CD4-positive, alpha-beta T cell treated with Interleukin-6 at 100 ng/mL for 8 hours (primary cell): ENCODE data around the gene TP53AIP1.
A peak's percentile ranks its signal among the peaks of the same experiment; 100 is the strongest.

ENCODE experiments used
- DNase-seq: peaks from one replicate; pipeline ENCODE4 v3.0.0-alpha.2; 2020; ENCODE audit warnings: mixed read lengths, low spot score

TP53AIP1 gene

DNA sequence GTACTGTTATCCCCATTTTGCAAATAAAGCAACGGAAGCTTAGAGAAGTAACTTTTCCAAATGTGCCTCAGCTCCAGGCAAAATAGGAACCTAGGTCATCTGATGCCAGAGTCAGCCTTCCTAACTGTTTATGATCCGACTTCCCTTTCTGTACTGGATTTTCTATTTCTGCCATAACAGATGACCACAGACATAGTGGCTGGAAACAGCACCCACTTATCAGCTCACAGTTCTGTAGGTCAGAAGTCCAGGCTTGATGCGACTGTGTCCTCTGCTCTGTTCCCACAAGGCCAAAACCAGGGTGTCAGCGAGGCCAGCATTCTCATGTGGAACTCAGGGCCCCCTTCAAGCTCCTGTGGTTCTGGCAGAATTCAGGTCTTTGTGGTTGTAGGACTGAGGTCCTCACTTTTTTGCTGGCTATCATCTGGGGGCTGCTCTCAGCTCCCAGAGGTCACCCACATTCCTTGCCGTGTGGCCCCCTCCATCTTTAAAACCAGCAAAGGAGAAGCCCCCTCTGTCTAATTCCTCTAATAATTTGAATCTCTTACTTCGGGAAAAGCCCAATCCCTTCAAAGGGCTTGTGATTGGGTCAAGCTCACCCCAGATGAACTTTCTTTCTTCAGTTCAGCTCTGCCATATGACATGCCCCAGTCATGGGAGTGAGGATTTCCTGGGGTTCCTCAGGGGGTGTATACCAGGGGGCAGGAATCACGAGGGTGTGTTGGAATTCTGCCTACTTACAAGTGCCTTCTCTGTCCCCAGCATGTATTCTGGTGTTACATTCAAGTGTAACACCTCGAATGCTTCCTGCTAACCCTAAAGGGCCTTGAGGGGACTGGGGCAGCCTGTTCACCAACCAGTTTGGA is 36.3 kb downstream of the TP53AIP1 start:
- DNase-seq, result no peak

DNA sequence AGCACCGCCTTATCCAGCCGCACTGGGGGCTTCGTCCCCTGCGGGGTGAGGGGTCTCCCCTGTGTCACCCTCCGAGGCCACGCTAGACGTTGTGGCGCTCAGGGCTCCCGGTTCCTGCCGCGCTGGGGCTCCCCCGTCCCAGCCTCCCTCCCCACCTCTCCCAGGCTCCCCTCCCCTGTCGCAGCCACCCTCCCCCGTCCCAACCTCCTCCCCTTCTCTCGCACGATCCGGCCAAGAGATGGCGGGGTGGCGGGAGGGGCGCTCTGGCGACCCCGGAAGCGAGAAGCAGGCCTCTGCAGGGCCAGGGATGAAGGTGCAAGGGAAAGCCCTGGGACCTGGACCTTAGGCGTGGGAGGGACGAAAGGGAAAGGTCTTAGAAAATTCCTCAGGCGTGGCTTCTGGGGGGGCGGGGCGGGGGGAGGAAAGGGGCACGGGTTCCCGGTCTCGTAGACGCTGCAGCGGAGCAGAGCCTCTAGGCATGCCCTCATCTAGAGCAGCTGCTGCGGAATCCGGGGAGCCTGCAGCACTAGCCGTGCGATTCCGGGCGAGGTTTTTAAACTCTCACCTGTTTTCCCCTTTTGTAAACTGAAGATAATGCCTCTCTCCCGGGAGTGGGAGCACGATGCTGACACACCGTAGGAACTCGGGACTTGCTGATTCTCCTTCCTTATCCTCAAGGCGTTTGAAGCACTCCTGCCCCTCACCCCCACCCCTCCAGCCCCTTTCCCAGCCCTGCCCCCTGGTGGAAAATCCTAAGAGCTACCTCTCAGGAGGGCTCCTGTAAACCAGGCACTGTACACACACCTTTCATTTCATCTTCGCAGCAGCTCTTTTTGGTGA is 37.1 kb downstream of the TP53AIP1 start:
- peak; percentile 29 for DNase-seq

DNA sequence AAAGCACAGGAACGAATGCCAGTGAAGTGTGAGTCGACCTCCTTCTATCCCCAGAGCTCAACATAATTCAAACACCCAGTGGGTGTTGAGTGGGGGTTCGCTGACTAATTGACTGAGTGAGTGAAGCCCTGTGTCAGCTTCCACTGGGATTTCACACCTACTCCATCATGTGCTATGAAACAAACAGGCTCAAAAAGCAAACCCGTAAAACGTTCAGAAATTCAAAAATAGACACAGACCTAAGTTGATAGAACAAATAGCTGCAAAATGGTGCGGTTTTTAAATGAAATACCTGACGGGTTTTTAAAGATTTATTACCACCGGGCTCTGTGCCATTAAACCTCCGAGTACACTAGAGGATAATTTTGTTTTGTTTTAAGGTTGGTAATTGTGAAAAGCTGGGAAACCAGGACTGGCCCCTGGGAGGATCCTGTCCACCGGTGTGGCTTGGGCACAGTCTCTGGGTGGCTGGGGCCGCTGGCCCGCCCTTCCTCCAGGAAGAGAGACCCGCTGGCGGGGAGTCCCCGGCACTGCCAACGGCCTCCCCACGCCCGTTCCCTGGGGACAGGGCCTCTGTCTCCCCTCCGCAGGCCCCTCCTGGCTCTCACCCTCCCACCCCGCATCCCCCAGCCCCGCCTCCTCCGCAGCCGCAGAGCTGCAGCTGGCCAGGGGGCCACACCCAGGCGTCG is 37.9 kb downstream of the TP53AIP1 start:
- no peak for DNase-seq

DNA sequence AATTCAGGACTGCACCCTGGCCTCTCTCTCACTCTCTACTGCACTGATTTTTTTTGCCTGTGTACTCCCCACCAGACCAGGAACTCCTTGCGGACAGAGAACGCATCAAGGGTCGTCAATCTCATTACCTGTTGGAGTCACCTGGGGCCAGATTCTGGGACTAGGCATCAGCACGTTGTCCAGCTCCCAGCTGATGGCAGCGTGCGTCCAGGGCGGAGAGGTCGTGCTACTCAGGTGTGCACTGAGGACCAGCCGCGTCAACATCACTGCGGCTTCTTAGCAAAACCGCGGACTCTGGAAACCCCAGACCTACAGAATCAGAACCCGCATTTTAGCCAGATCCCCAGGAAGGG is 38.4 kb downstream of the TP53AIP1 start:
- no peak for DNase-seq

DNA sequence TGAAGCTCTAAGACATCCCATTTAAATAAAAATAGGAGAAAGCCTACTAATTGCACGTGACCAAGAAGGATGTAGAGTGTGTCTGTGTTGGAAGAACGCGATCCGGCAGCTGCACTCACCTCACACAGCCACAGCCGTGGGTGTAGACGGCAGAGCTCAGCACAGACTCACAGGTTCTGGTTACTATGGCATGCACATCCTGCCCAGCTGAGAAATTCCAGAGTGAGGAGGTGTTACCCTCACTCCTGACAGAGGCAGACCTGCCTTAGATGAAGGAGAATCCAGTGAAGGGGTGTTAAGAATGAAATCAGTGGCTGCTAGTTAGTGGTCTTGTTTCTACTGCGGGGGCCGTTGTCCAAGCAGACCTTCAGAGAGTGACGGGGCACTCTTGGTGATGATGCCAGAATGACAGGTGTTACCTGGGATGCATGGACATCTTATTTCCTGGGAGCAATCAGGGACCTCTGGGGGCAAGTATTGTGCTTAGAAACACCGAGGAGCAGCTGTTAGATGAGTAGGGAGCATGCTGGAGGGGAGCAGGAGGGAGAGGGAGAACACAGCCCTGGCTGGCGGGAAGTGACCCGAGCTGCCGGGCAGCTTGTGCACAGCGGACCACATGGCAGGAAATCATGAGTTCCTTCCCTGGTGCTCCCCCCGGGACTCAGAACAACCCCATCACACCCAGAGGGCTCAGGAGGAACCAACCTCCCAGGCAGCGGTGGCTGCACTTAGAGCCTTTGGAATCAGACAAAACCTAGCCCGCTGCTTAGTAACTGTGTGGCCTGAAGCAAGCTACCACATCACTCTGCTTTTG is 39.2 kb downstream of the TP53AIP1 start:
- no peak for DNase-seq

DNA sequence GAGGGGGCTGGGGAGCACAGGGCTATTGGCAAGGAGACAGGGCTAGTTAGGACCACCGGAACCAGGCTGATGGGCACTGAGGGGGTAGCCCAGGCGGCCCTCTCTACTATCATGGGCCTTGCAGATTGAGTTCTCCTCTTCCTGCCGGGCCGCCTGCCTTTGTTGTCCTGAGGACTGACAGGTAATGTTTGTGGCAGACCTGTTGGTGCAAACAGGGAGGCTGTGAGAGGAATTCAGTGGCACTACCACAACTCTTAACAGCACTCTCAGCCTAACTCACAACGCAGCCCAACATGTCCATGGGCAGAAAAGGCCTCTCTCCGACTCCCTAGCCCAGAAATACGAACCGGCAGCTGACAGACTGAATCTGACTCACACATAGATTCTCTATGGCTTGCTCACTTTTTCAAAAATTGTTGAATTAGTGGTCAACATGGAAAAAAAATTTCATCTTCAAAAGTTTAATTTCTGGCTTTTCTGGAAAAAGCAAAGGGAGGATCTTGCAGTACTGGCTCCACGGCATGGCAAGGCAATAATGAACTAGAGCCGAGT is 40.1 kb downstream of the TP53AIP1 start:
- DNase-seq, result no peak

DNA sequence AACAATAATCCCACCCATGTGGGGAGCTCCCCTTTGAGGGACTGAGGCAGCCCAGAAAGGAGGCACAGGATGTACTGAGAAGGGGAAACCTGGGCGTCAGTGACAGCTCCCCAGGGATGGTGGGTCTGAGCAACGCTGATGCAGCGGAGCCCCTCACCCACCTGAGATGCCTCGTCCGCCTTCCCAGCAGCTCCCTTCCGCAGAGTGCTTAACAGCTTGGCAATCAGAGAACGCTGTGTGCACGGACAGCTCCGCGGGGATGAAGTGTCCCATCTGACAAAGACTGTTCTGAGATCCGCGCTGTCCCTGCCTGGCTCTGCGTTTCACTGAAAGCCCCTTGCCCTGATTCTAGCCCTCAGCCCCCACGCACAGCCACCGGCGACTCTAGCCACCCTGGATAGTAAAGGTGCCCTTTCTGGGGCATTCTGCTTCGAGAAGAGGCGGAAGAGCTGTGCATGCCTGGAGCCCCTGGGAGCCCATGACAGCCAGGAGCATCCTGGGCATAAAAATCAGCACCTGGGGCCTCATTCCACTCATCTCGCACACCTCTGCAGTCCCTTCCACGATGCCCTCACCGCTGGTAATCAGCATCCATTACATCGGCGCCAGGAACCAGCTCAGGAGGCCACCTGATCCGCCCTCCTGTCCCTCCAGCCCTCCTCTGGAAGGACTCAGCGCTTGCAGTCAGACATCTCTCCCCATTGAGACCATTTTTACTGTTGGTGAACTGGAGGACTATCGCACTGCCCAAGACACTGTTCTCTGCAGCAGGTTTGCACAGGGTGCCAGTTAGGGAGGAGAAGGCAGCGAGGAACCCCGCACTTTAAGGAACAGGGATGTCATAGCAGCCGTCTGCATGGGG is 40.8 kb downstream of the TP53AIP1 start:
- DNase-seq, result no peak

DNA sequence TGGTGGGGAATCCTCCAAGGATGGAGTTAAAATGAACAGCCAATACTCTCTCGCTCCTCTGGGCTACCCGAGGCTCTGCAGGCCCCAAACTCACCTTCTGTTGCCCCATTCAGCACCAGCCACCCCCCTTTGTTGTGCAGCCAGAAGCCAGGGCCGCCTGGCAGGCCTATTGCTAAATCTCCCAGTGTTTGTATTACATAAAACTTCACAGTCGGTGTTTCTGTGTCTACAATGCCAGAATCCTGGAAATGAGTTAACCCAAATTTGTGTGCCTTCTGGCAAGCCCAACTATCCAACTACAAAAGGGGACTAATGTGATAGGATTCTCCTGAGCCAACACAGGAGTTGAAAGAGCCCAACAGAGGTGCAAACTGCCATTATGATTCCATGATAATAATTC is 42.2 kb downstream of the TP53AIP1 start:
- no peak for DNase-seq

DNA sequence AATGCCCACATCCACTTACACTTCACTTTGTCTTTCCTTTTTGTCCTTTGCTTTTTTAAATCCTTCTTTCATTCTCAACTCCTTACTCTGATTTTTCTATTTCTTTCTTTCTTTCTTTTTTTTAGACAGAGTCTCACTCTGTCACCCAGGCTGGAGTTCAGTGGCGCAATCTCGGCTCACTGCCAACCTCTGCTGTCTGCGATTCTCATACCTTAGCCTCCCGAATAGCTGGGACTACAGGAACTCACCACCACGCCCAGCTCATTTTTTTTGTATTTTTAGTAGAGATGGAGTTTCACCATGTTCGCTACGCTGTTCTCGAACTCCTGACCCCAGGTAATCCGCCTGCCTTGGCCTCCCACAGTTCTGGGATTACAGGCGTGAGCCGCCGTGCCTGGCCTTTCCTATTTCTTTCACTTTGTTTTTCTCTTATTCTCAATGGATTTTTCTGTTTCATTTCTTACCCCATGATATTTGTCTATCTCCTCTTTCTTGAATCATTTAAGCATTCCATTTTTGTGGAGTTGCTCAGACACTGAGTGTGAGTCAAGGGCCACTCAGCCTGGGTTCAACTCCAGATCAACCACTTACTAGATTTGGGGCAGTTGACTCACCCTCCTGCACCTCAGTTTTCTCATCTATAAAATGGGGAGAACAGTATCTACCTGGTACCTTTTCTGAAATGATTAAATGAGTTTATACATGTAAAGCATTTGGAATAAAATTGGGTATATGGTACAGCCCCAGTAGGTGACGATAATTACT is 43.9 kb downstream of the TP53AIP1 start:
- DNase-seq, result no peak

DNA sequence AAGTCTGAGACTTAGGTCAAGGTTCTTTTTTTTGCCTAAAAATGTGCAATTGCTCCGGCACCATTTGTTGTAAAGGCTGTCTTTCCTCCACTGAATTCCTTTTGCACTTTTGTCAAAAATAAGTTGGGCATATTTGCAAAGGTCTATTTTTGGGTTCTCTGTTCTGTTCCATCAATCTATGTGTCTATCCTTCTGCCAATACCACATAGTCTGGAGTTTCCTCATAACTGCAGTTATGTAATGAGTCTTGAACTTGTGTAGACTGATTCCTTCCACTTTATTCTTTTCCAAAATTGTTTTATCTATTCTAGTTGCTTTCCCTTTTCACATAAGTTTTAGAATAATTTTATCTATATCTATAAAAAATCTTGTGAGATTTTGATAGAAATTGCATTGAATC is 44.8 kb downstream of the TP53AIP1 start:
- DNase-seq, result no peak

DNA sequence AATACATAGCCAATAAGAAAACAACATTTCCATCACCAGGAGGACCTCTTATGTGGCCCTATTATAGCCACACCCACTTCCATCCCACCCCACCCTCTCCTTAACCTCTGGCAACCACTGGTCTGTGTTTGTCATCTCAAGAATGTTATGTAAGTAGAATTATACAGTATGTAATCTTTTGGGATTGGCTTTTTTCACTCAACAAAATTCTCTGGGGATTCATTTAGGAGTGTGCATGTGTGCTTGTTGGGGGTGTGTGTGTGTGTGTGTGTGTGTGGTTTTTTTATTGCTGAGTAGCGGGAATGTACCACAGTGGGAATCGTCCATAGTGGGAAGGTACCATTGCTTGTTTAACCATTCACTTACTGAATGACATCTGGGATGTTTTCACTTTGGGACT is 46.3 kb downstream of the TP53AIP1 start:
- DNase-seq, result no peak

DNA sequence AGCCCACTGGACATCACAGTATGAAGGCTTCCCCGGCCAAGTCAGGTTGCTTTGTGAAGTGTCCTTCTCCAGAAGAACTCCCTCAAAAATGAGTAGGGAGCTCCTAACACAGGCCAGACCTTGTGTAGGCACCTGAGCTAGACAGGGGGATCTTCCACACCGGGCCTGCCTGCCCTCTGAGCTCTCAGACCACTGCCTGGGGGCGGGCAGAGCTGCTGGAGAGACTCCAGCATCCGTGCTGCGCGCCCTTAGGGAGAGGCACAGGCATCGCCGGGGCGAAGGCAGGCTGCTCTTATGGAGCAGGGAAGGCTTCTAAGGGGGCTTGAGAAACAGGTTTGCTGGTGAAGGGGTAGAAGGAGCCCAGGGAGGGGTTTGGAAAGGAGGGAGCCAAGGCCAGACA is 47.1 kb downstream of the TP53AIP1 start:
- no peak for DNase-seq

DNA sequence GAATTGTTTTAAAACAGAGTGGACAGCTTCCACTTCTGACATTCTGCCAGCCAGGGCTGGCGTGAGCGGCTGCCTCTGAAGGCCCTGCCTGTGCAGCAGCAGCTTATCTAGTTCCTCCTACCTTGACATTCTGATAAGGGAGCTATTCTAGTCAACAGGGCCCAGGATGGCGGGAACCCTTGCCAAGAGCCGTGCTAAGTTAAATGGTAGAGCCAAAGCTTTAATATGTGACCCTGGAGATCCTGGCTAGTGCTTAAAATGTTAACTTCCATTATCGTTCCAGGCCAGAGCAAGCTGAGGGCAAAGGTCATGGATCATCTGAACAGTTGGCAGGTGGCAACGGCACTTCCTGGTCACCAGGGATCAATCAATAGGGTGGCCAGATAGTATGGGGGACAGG is 48.0 kb downstream of the TP53AIP1 start:
- no peak for DNase-seq

DNA sequence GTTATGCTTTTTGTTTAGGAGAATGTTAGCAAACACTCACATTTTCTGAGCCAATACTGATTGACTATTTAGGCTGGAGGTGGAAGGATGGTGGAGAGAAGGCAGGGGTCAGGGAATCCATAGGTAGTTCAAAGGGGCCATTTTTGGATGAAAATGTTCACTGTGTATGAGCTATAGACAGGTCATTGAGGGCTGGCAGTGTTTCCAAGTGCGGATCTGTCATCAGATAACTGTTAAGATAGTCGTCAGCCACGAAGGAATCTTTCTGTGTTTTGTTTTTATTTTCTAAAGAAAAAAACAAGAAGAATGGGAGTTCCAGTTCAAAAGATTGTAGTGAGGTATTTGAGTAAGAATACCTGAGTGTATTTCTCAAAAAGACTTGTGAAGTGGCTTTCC is 48.4 kb downstream of the TP53AIP1 start:
- no peak for DNase-seq

DNA sequence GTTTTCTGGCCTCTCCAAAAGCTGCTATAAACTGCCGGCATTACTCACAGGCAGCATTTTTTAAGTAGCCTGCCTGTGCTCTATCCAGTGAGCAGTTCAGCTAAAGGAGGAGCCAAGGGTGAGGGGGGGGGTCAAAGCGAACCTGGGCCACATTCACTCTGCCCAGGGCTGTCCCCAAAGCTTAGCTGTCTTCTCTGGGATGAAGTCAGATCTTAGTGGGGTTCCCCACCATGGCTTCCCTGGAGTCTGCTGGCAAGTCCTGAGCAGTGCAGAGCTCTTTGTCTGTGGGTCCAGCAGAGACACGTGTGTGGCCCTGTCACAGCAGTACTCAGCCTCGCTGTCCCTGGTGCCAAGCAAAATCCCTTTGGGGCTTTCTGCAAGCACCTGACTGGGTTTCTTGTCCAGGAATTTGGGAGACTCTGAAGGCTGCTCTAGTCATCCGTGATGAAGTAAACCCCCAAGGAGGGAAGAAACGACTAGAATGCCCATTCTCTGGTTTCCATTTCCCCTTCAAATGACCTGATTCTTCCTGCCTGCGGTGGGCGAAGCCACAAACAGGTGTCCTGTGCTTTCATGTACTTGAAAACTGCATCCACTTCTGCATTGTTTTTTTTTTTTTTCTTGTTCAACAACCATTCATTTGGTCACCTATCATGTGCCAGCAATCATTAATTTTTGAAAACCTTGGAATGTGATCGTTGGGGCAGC is 48.9 kb downstream of the TP53AIP1 start:
- no peak for DNase-seq

DNA sequence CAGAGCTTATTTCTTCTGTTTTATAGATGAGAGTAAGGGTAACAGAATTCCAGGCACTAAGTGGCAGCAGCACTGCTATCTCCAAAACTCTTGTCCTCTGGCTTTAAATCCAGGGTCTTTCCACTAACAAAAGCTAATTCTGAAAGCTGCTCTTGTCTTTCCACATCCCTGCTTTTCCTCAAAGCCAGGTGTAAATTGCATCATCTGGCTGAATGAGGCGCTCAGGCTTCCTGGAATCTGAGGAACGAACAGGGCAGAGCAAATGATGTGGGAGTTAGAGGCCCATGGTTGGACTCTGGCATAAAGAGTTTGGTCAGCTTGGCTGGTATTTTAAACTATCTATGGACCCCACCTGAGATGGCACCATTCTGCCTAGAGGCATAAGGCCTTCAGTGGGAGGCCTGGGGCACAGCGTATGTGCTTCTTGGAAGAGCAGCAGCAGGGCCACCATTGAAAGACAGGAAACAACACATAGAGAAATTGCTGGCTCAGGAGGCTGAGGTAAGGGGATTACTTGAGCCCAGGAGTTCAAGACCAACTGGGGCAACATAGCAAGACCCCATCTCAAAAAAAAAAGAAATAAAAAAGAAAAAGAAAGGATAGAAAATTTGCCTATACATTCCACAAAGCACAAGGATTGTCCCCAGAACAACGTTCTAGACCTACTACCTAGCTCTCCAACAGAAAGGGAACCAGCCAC is 49.7 kb downstream of the TP53AIP1 start:
- no peak for DNase-seq

DNA sequence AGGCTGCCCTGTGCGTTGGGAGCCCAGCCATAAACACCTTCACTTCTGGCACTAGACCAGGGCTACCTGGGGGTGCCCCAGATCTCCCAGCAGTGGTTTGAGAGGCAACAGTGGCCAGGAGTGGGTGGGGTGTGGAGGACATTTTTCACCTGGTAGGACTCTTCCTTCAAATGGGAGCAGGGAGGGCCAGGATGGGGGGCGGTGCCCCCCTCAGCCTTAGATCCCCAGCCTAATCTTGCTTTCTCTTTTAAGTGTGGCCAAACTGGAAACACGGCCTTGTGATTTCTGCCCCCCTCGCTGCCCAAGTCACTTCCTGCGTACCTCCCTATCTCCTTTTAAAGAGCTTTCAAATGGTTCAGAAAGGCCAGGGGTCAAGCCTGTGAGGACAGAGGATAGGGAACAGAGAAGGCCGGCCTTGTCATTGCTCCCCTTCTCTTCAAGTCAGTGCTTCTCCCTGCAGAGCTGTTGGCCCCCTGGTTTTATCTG is 50.7 kb downstream of the TP53AIP1 start:
- DNase-seq, result no peak
